ENCODE measurements around the gene MRTO4.
"Not testable (repeated sequence)": the region's sequence is repeated elsewhere in the genome, so short reads cannot be mapped to it uniquely, and the experiment has no call there.

MRTO4 gene

GRCh38 chr1:19250629-19251304 is 838 bp upstream of the MRTO4 start:
- no peak for TF ChIP-seq CTCF (IDR thresholded peaks at IDR 0.05; ENCODE audit: low read depth, low read length)
- H3K4me3 ChIP-seq (replicated peaks in 1 of 2; ENCODE audit: low read depth in 2 of 2, low read length in 2 of 2) = peak overlapping the region; percentile 75 to 91
- peak in 1 of 2 donors; percentile 7 for DNase-seq (ENCODE audit: low read depth in 2 of 2)

DNA sequence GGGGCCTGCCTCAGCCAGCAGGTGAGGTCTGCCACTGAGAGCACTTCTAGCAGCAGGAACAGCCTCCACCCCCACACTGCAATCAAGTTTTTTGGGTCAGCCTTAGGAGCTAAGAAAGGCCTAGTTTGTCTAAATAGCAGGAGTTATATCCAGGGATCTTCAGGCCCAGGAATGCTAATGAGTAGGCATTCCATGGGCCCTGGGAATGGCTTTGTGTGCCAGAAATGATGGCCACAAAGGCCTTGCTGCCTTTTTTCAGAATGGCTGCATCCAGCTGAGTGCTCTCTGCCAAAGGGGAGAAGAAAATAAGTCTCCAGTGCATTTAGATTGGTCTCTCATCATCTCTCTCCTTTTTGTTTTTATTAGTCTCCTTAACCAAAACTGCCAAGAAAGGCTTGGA is 2.8 kb downstream of the MRTO4 start:
- DNase-seq (ENCODE audit: low read depth in 2 of 2) = no peak
- TF ChIP-seq CTCF (IDR thresholded peaks at IDR 0.05; ENCODE audit: low read depth, low read length) = no peak
- no peak overlapping the region for H3K4me3 ChIP-seq (replicated peaks in 1 of 2; ENCODE audit: low read depth in 2 of 2, low read length in 2 of 2)

GRCh38 chr1:19255288-19255687 is 3.7 kb downstream of the MRTO4 start:
- no peak for DNase-seq (ENCODE audit: low read depth in 2 of 2)
- no peak for TF ChIP-seq CTCF (IDR thresholded peaks at IDR 0.05; ENCODE audit: low read depth, low read length)
- no peak overlapping the region for H3K4me3 ChIP-seq (replicated peaks in 1 of 2; ENCODE audit: low read depth in 2 of 2, low read length in 2 of 2)

- not testable (repeated sequence) for H3K4me3 ChIP-seq (replicated peaks in 1 of 2; ENCODE audit: low read depth in 2 of 2, low read length in 2 of 2); DNase-seq (ENCODE audit: low read depth in 2 of 2)
These were observed 4.7 kb downstream of the MRTO4 start for GRCh38 chr1:19256301-19256700.

GRCh38 chr1:19257178-19257914 is 5.7 kb downstream of the MRTO4 start:
- DNase-seq (ENCODE audit: low read depth in 2 of 2) = peak; percentile 34 to 45
- TF ChIP-seq CTCF (IDR thresholded peaks at IDR 0.05; ENCODE audit: low read depth, low read length) = no peak
- no peak overlapping the region for H3K4me3 ChIP-seq (replicated peaks in 1 of 2; ENCODE audit: low read depth in 2 of 2, low read length in 2 of 2)

- no peak for DNase-seq (ENCODE audit: low read depth in 2 of 2)
- H3K4me3 ChIP-seq (replicated peaks in 1 of 2; ENCODE audit: low read depth in 2 of 2, low read length in 2 of 2) = no peak overlapping the region
- TF ChIP-seq CTCF (IDR thresholded peaks at IDR 0.05; ENCODE audit: low read depth, low read length) = no peak
These were observed 6.7 kb downstream of the MRTO4 start for GRCh38 chr1:19258353-19258752.

GRCh38 chr1:19260211-19261138 is 8.9 kb downstream of the MRTO4 start:
- no peak overlapping the region for H3K4me3 ChIP-seq (replicated peaks in 1 of 2; ENCODE audit: low read depth in 2 of 2, low read length in 2 of 2)
- no peak for TF ChIP-seq CTCF (IDR thresholded peaks at IDR 0.05; ENCODE audit: low read depth, low read length)
- peak; percentile 29 to 85 for DNase-seq (ENCODE audit: low read depth in 2 of 2)

Data from cardiac fibroblast (primary cell).